GM23338 (cell line): ENCODE measurements around the gene IFNLR1. TPM values are rescaled to one million over a fixed set of nuclear protein-coding genes. Genes with fewer than 3 reads are reported as not detected.

ENCODE experiments used
- ATAC-seq: fragments of 200-7000 bp; cut with Tn5 transposase; 3 replicates; pipeline ENCODE4 v1.9.1; 2020
- DNase-seq: peaks from one replicate; pipeline ENCODE4 v3.0.0-alpha.2; 2015; ENCODE audit warnings: low spot score
- H2AFZ ChIP-seq: fragments of 200-600 bp; sonication (generic); 2 replicates; pipeline ENCODE4 v1.8.0; 2016; ENCODE audit warnings: antibody characterized with exemption, mild to moderate bottlenecking, moderate library complexity
- H3F3A ChIP-seq: fragments of 200-600 bp; sonication (generic); replicated peaks from 2 replicates; pipeline ENCODE4 v1.8.0; 2017; ENCODE audit warnings: antibody characterized with exemption, mixed run types, low read depth
- H3K27ac ChIP-seq: fragments of 200-600 bp; sonication (generic); 2 replicates; pipeline ENCODE4 v1.6.1; 2016; ENCODE audit warnings: low read depth
- H3K27me3 ChIP-seq: fragments of 200-600 bp; sonication (generic); 2 replicates; pipeline ENCODE4 v1.8.0; 2016; ENCODE audit warnings: mild to moderate bottlenecking, mixed run types, moderate library complexity; ENCODE audit not compliant: insufficient read depth
- H3K36me3 ChIP-seq: fragments of 200-600 bp; sonication (generic); 2 replicates; pipeline ENCODE4 v1.8.0; 2016; ENCODE audit warnings: mild to moderate bottlenecking; ENCODE audit not compliant: insufficient read depth
- H3K4me1 ChIP-seq: fragments of 200-600 bp; sonication (generic); 2 replicates; pipeline ENCODE4 v1.8.0; 2016; ENCODE audit warnings: mild to moderate bottlenecking, moderate library complexity; ENCODE audit not compliant: insufficient read depth
- H3K4me2 ChIP-seq: fragments of 200-600 bp; sonication (generic); 2 replicates; pipeline ENCODE4 v1.7.1; 2017; ENCODE audit warnings: mixed run types
- H3K4me3 ChIP-seq: fragments of 200-600 bp; sonication (generic); 2 replicates; pipeline ENCODE4 v1.6.1; 2016; ENCODE audit warnings: mixed run types
- H3K79me2 ChIP-seq: fragments of 200-600 bp; sonication (generic); replicated peaks from 2 replicates; pipeline ENCODE4 v1.8.0; 2017; ENCODE audit warnings: mild to moderate bottlenecking; ENCODE audit not compliant: insufficient read depth
- H3K9me2 ChIP-seq: fragments of 200-600 bp; sonication (generic); 2 replicates; pipeline ENCODE4 v1.8.0; 2017; ENCODE audit not compliant: insufficient read depth
- H4K20me1 ChIP-seq: fragments of 200-600 bp; sonication (generic); replicated peaks from 2 replicates; pipeline ENCODE4 v1.8.0; 2017; ENCODE audit warnings: mild to moderate bottlenecking; ENCODE audit not compliant: insufficient read depth
- H3K27ac Mint-ChIP-seq: 2 replicates; pipeline ENCODE4 v1.8.0; 2020; ENCODE audit warnings: inconsistent platforms, mild to moderate bottlenecking, moderate library complexity, mixed read lengths
- H3K27me3 Mint-ChIP-seq: 3 replicates; pipeline ENCODE4 v1.8.0; 2022; ENCODE audit warnings: low read depth, mild to moderate bottlenecking, moderate library complexity, mixed read lengths, inconsistent platforms; ENCODE audit not compliant: insufficient read depth, poor library complexity
- H3K36me3 Mint-ChIP-seq: 3 replicates; pipeline ENCODE4 v1.8.0; 2021; ENCODE audit warnings: low read depth, mild to moderate bottlenecking, inconsistent platforms, moderate library complexity, mixed read lengths
- H3K4me1 Mint-ChIP-seq: 3 replicates; pipeline ENCODE4 v1.8.0; 2020; ENCODE audit warnings: mild to moderate bottlenecking, inconsistent platforms, mixed read lengths
- H3K4me3 Mint-ChIP-seq: 3 replicates; pipeline ENCODE4 v1.8.0; 2021; ENCODE audit warnings: moderate library complexity, mild to moderate bottlenecking, inconsistent platforms, mixed read lengths
- H3K9me3 Mint-ChIP-seq: 3 replicates; pipeline ENCODE4 v1.8.0; 2020; ENCODE audit warnings: moderate library complexity, mild to moderate bottlenecking, inconsistent platforms, mixed read lengths
- NANOG ChIP-seq: IDR thresholded peaks from 2 replicates; pipeline ENCODE4 v1.6.1; 2016; ENCODE audit warnings: antibody characterized with exemption, borderline replicate concordance
- ZNF114 ChIP-seq: fragments of 250-450 bp; sonication (Bioruptor Pico); IDR thresholded peaks from 2 replicates; pipeline ENCODE4 v1.5.0; 2020; ENCODE audit warnings: mild to moderate bottlenecking, moderate library complexity
- ZNF331 ChIP-seq: fragments of 250-450 bp; sonication (Bioruptor Pico); IDR thresholded peaks from 2 replicates; pipeline ENCODE4 v1.5.0; 2020; ENCODE audit warnings: low read depth, mild to moderate bottlenecking, moderate library complexity
- polyA plus RNA-seq: library from polyadenylated mRNA; unstranded; fragments of >200 nt; fragmentation: Nextera tagmentation; extraction: Ambion mirVana; gene quantifications from 2 replicates; pipeline ENCODE4 v1.2.1, GENCODE V29; 2016
- total RNA-seq: library from RNA; depleted of rRNA; stranded (reverse); fragments of >200 nt; shearing (Covaris generic); gene quantifications from 2 replicates; pipeline ENCODE4 v1.2.3, GENCODE V29; 2014
- TF ChIP-seq, protein P1 (sequence below), 2 experiments: fragments of 200-600 bp in 1 of 2; sonication (generic) in 1 of 2; conservative IDR thresholded peaks; 2 replicates each; pipeline versions ENCODE4 v1.5.1 to v1.6.1; 2016 to 2017; ENCODE audit warnings: antibody characterized with exemption in 2 of 2, low read depth in 2 of 2, mild to moderate bottlenecking in 2 of 2, moderate library complexity in 1 of 2
- TF ChIP-seq, protein P2 (sequence below): fragments of 250-450 bp; sonication (Bioruptor Pico); IDR thresholded peaks from 2 replicates; pipeline ENCODE4 v1.5.0; 2020; ENCODE audit warnings: mild to moderate bottlenecking, moderate library complexity
- TF ChIP-seq, protein P3 (sequence below): IDR thresholded peaks from 2 replicates; pipeline ENCODE4 v1.6.1; 2016; ENCODE audit warnings: antibody characterized with exemption

The IFNLR1 gene
- total and polyA plus RNA-seq, 2 experiments from 2014 or later = 4.2 to 6.2 TPM

DNA sequence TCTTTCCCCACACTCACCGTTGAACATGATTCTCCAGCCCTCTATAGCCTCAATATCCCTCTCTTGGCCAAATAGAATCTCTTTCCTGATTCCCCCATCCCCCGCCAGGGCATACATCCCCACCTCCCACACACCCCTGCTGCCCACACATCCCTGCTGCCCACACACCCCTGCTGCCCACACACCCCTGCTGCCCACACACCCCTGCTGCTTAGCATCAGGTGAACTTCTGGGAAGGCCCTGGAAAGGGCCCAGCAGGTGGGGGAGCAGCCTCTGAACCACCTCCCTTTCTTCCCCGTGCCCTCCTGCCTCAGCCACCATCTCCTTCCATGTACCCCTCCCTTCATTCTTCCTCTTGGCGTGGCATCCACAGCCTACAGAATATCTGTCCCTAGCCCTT, 15.9 kb upstream of the IFNLR1 start:
- Histone ChIP-seq H3K4me1 (no peaks in the 10 kb centered on the region), H3F3A (no peaks in the 10 kb centered on the region), H4K20me1 (no peaks in the 10 kb centered on the region), H3K27ac (no peak overlapping the region), H3K27me3 (no peaks in the 10 kb centered on the region), H3K4me2 (no peak overlapping the region), H2AFZ (no peak overlapping the region), H3K36me3 (no peaks in the 10 kb centered on the region), H3K4me3 (no peak overlapping the region), H3K79me2 (no peaks in the 10 kb centered on the region), H3K9me2 (no peaks in the 10 kb centered on the region)
- TF ChIP-seq, protein P1, sequence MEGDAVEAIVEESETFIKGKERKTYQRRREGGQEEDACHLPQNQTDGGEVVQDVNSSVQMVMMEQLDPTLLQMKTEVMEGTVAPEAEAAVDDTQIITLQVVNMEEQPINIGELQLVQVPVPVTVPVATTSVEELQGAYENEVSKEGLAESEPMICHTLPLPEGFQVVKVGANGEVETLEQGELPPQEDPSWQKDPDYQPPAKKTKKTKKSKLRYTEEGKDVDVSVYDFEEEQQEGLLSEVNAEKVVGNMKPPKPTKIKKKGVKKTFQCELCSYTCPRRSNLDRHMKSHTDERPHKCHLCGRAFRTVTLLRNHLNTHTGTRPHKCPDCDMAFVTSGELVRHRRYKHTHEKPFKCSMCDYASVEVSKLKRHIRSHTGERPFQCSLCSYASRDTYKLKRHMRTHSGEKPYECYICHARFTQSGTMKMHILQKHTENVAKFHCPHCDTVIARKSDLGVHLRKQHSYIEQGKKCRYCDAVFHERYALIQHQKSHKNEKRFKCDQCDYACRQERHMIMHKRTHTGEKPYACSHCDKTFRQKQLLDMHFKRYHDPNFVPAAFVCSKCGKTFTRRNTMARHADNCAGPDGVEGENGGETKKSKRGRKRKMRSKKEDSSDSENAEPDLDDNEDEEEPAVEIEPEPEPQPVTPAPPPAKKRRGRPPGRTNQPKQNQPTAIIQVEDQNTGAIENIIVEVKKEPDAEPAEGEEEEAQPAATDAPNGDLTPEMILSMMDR (conservative IDR thresholded peaks at IDR 0.05; ENCODE audit: low read depth in 2 of 2) = no peak
- TF ChIP-seq ZNF331 (CRISPR knock-in tag) = no peak
- TF ChIP-seq NANOG = no peak
- no peak for TF ChIP-seq ZNF114
- TF ChIP-seq, protein P2, sequence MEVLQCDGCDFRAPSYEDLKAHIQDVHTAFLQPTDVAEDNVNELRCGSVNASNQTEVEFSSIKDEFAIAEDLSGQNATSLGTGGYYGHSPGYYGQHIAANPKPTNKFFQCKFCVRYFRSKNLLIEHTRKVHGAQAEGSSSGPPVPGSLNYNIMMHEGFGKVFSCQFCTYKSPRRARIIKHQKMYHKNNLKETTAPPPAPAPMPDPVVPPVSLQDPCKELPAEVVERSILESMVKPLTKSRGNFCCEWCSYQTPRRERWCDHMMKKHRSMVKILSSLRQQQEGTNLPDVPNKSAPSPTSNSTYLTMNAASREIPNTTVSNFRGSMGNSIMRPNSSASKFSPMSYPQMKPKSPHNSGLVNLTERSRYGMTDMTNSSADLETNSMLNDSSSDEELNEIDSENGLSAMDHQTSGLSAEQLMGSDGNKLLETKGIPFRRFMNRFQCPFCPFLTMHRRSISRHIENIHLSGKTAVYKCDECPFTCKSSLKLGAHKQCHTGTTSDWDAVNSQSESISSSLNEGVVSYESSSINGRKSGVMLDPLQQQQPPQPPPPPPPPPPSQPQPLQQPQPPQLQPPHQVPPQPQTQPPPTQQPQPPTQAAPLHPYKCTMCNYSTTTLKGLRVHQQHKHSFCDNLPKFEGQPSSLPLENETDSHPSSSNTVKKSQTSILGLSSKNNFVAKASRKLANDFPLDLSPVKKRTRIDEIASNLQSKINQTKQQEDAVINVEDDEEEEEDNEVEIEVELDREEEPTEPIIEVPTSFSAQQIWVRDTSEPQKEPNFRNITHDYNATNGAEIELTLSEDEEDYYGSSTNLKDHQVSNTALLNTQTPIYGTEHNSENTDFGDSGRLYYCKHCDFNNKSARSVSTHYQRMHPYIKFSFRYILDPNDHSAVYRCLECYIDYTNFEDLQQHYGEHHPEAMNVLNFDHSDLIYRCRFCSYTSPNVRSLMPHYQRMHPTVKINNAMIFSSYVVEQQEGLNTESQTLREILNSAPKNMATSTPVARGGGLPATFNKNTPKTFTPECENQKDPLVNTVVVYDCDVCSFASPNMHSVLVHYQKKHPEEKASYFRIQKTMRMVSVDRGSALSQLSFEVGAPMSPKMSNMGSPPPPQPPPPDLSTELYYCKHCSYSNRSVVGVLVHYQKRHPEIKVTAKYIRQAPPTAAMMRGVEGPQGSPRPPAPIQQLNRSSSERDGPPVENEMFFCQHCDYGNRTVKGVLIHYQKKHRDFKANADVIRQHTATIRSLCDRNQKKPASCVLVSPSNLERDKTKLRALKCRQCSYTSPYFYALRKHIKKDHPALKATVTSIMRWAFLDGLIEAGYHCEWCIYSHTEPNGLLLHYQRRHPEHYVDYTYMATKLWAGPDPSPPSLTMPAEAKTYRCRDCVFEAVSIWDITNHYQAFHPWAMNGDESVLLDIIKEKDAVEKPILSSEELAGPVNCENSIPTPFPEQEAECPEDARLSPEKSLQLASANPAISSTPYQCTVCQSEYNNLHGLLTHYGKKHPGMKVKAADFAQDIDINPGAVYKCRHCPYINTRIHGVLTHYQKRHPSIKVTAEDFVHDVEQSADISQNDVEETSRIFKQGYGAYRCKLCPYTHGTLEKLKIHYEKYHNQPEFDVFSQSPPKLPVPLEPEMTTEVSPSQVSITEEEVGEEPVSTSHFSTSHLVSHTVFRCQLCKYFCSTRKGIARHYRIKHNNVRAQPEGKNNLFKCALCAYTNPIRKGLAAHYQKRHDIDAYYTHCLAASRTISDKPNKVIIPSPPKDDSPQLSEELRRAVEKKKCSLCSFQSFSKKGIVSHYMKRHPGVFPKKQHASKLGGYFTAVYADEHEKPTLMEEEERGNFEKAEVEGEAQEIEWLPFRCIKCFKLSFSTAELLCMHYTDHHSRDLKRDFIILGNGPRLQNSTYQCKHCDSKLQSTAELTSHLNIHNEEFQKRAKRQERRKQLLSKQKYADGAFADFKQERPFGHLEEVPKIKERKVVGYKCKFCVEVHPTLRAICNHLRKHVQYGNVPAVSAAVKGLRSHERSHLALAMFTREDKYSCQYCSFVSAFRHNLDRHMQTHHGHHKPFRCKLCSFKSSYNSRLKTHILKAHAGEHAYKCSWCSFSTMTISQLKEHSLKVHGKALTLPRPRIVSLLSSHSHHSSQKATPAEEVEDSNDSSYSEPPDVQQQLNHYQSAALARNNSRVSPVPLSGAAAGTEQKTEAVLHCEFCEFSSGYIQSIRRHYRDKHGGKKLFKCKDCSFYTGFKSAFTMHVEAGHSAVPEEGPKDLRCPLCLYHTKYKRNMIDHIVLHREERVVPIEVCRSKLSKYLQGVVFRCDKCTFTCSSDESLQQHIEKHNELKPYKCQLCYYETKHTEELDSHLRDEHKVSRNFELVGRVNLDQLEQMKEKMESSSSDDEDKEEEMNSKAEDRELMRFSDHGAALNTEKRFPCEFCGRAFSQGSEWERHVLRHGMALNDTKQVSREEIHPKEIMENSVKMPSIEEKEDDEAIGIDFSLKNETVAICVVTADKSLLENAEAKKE (CRISPR knock-in tag) = no peak
- TF ChIP-seq, protein P3, sequence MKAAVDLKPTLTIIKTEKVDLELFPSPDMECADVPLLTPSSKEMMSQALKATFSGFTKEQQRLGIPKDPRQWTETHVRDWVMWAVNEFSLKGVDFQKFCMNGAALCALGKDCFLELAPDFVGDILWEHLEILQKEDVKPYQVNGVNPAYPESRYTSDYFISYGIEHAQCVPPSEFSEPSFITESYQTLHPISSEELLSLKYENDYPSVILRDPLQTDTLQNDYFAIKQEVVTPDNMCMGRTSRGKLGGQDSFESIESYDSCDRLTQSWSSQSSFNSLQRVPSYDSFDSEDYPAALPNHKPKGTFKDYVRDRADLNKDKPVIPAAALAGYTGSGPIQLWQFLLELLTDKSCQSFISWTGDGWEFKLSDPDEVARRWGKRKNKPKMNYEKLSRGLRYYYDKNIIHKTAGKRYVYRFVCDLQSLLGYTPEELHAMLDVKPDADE = no peak
- H3K9me3 Mint-ChIP-seq = no peaks in the 10 kb centered on the region
- ATAC-seq = no peak
- DNase-seq = no peak
- no peak overlapping the region for H3K4me3 Mint-ChIP-seq
- no peaks in the 10 kb centered on the region for H3K27me3 Mint-ChIP-seq
- no peak overlapping the region for H3K27ac Mint-ChIP-seq
- peaks cover 9% of the 10 kb centered on the region for H3K4me1 Mint-ChIP-seq
- no peaks in the 10 kb centered on the region for H3K36me3 Mint-ChIP-seq
